Measurements from ENCODE around the gene PIGQ. TPM values are rescaled to one million over a fixed set of nuclear protein-coding genes. Genes with fewer than 3 reads are reported as not detected.

PIGQ gene
- polyA plus RNA-seq, 2 donors, result 22.8 to 40.1 TPM

DNA sequence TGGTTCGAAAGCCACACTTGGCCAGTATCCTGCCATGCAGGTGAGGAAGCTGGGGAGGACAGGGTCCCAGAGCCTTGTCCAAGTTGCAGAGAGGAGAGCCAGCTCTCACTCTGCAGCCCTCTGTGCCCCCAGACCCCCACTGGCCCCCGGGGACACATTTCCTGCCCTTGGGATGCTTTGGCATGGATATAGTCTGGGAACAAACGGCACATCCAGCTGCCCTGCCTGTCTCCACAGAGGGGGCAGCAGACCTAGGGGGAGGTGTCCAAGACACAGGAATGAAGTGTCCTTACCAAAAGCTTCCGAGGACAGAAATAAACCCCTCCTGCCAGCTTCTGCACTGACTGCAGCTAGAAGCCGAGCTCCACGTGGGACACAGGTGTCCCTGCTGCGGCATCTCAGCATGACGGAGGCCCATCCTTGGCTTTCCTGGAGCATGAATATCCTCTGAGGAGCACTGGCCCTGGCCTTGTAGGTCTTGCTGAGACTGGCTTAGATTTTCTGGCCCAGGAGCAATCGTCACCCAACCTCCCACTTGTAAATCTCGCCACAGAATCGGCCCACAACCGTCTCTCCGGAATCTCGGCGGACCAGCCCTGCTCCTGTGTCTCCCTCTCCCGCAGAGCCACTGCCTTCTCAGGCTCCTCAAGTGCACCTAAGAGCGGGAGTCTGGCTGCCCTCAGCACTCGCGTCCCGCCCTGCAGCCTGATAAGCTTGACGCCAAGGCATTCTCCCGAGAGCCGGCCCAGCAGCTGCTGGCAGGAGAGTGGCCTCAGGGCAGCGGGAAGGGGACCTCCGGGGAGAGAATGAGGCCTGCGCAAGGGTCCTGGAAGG lies 43.4 kb upstream of the PIGQ start:
- H3K4me3 ChIP-seq (ENCODE audit: low read depth in 1 of 2, low read length in 2 of 2), result peak overlapping the region; percentile 75 to 93
- H3K4me1 ChIP-seq (ENCODE audit: control insufficient read depth in 2 of 2, insufficient read depth in 2 of 2, low read length in 1 of 2), result peaks cover 23 to 48% of the 10 kb centered on the region in 2 donors
- H3K9me3 ChIP-seq (ENCODE audit: control insufficient read depth in 2 of 2, insufficient read depth in 1 of 2, low read depth in 1 of 2, low read length in 1 of 2), result no peaks in the 10 kb centered on the region
- H3K36me3 ChIP-seq (ENCODE audit: control insufficient read depth in 2 of 2, insufficient read depth in 2 of 2, low read length in 1 of 2), result no peaks in the 10 kb centered on the region
- WGBS, 2 donors, result 5 to 6% methylated on average over 26 of the region's 26 CpGs
- no peaks in the 10 kb centered on the region for H3K27me3 ChIP-seq (ENCODE audit: control insufficient read depth in 1 of 2, insufficient read depth in 2 of 2, low read length in 2 of 2)
- peak overlapping the region; percentile 96 to 99 for H3K27ac ChIP-seq (ENCODE audit: low read depth in 2 of 2, low read length in 1 of 2)

DNA sequence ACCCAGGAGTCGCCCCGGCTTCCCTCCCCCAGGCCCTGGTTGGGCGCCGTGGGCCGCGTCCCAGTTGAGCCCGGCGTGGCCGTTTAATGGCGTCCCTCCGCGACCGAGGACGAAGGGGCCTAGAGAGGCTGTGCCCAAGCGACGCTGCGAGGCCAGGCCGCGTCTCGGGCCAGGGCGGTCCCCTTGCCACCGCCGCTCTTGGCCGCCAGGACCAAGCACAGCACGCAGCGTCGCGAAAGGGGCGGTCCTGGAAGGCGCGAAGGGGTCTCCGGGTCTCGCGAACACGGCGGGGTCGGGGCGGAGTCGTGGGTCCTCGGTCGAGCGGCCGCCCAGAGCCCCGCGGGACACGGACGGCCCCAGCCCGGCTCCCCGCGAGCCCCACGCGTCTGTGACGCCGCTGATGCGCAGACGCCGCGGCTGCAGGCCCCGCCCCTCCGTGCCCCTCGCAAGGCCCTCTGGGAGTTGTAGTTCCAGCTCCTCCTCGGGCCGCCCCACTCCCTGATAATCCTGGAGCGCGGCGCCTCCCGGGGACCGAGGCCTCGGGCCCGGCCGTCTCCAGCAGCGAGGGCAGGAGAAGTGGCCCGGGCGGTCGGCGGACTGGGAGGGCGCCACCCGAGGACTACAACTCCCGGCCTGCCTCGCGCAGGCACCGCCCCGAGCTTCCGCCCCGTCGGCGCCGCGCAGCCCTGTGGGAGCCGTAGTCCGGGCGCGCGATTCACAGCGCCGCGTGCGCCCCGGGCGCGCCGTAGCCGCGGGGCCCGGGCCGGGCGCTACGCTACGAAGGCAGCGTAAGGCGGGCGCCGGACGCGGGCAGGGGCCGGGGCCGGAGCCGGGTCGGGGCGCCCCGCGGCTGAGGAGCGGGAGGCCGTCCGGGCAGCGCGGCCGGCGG lies 42.5 kb upstream of the PIGQ start, which contains the start of gene CAPN15:
TSS of gene CAPN15 (plus strand) at position 698 of the 889 bp plus-strand sequence. CDS start 19,127 bp downstream, outside the sequence.
- Histone ChIP-seq H3K27me3 (ENCODE audit: control insufficient read depth in 1 of 2, insufficient read depth in 2 of 2, low read length in 2 of 2) (no peaks in the 10 kb centered on the region), H3K4me3 (ENCODE audit: low read depth in 1 of 2, low read length in 2 of 2) (peak within 1 kb of the TSS; percentile 75 to 93), H3K9me3 (ENCODE audit: control insufficient read depth in 2 of 2, insufficient read depth in 1 of 2, low read depth in 1 of 2, low read length in 1 of 2) (no peaks in the 10 kb centered on the region), H3K36me3 (ENCODE audit: control insufficient read depth in 2 of 2, insufficient read depth in 2 of 2, low read length in 1 of 2) (no peaks in the 10 kb centered on the region), H3K27ac (ENCODE audit: low read depth in 2 of 2, low read length in 1 of 2) (peak within 1 kb of the TSS; percentile 96 to 99), H3K4me1 (ENCODE audit: control insufficient read depth in 2 of 2, insufficient read depth in 2 of 2, low read length in 1 of 2) (peaks cover 21 to 45% of the 10 kb centered on the region in 2 donors)
- WGBS, 2 donors, result 0% methylated on average over 77 to 129 of the region's 129 CpGs

DNA sequence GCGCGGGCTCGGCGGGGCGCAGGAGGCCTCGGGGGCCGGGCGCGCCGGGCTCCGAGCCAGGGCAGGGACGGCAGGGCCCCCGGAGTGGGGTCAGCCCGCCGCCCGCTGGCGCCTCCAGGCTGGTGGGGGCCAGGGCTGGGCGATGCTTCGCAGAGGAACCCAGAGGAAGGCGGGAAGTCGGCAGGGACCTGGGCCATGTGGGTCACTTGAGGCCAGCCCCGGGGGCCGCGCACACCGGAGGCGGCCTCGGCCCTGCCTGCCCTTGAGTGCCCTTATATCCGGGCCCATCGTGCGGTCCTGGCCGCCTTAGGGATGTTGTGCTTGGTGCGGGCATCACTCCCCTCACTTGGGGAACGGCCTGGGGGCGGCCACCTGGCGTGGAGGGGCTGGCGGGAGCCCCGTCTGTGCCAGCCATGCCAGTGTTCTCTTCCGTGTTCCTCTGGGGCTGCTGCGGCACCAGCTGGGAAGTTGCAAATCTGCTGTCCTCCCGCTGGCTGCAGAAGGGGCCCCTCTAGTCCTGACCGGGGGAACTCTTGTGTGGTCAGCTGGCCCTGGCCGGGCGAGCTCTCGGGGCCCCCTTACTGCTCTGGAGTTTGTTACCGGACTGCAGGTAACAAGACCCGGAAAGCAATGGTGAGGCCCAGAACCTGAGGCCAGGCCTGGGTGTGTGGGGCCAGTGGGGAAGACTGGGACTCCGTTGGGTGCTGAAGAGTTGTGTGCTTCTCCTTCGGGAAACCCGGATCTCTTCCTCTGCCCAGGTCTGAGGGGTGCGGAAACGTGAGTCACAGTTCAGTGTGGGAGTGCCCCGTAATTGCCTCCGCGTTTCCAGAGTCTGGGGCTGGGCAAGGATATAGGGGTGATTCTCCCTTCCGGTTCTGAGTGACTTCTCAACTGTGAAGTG lies 41.4 kb upstream of the PIGQ start:
- peak overlapping the region; percentile 75 to 84 for H3K4me3 ChIP-seq (ENCODE audit: low read depth in 1 of 2, low read length in 2 of 2)
- H3K4me1 ChIP-seq (ENCODE audit: control insufficient read depth in 2 of 2, insufficient read depth in 2 of 2, low read length in 1 of 2), result peaks cover 21 to 45% of the 10 kb centered on the region in 2 donors
- 1 to 3% methylated on average over 44 to 55 of the region's 55 CpGs for WGBS, 2 donors
- H3K36me3 ChIP-seq (ENCODE audit: control insufficient read depth in 2 of 2, insufficient read depth in 2 of 2, low read length in 1 of 2), result peaks cover 0 to 2% of the 10 kb centered on the region in 2 donors
- H3K27me3 ChIP-seq (ENCODE audit: control insufficient read depth in 1 of 2, insufficient read depth in 2 of 2, low read length in 2 of 2), result no peaks in the 10 kb centered on the region
- no peaks in the 10 kb centered on the region for H3K9me3 ChIP-seq (ENCODE audit: control insufficient read depth in 2 of 2, insufficient read depth in 1 of 2, low read depth in 1 of 2, low read length in 1 of 2)
- H3K27ac ChIP-seq (ENCODE audit: low read depth in 2 of 2, low read length in 1 of 2), result peak overlapping the region; percentile 96 to 99

DNA sequence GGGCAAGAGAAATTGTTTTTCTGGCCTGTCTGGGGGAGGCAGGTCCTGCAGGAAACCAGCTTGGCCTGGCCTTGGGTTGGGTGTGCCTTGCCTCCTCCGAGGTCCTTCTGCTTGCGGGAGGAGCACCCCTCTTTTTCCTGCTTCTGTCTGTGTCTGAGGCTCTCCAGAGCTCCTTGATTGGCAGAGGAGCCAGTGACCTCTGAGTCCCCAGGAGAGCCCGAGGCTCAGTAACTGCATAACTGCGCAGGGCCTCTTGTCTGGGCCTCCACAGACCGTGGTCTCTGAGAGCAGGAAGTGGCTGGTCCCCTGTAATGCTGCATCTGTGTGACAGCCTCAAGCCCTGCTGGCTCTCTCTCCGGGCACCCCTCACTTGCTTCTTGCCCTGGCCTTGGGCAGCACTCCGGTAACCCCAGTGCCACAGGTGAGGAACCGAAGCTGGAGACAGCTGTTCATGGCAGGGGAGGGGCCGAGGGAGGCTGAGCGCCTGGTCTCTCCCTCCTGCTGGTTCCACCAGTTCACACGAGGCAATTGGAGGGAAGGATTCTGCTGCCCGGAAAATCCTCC lies 40.7 kb upstream of the PIGQ start:
- WGBS, 2 donors, result 34 to 42% methylated on average over 12 of the region's 12 CpGs
- Histone ChIP-seq H3K27ac (ENCODE audit: low read depth in 2 of 2, low read length in 1 of 2) (peak overlapping the region; percentile 96 to 99), H3K4me1 (ENCODE audit: control insufficient read depth in 2 of 2, insufficient read depth in 2 of 2, low read length in 1 of 2) (peaks cover 21 to 46% of the 10 kb centered on the region in 2 donors), H3K36me3 (ENCODE audit: control insufficient read depth in 2 of 2, insufficient read depth in 2 of 2, low read length in 1 of 2) (peaks cover 0 to 3% of the 10 kb centered on the region in 2 donors), H3K4me3 (ENCODE audit: low read depth in 1 of 2, low read length in 2 of 2) (peak overlapping the region; percentile 75 to 84), H3K27me3 (ENCODE audit: control insufficient read depth in 1 of 2, insufficient read depth in 2 of 2, low read length in 2 of 2) (no peaks in the 10 kb centered on the region), H3K9me3 (ENCODE audit: control insufficient read depth in 2 of 2, insufficient read depth in 1 of 2, low read depth in 1 of 2, low read length in 1 of 2) (no peaks in the 10 kb centered on the region)

DNA sequence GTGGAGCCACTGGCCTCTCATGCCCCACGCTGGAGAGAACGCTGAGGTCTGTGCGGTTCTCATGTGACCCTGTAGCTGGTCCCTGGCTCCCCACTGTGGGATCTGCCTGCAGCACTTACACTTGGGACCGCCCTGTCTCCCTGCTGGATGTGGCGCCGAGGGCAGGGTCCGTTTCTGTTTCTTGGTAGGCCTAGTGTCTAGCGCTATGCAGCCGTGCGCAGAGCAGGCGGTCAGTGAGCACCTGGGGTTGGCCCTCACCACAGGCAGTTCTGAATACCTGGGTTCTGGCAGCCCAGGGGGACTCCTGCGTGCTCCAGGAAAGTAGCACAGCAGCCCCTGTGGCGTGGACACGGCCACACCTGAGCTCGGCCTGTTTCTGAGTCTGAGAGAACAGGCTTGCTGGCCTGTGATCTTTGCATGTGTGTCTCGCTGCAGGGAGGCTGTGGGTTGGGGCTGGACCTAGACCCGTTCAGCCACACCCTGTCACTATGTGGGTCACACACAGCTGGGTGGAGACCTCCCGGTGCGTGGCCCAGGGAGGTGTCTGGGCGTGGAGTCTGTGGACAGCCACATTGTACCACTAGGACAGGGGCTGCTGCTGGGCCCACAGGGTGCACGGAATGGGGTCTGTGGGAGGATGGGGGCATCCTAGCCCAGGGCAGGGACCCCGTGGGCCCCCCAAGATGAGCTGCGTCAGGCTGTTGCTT lies 39.5 kb upstream of the PIGQ start:
- peaks cover 21 to 48% of the 10 kb centered on the region in 2 donors for H3K4me1 ChIP-seq (ENCODE audit: control insufficient read depth in 2 of 2, insufficient read depth in 2 of 2, low read length in 1 of 2)
- H3K9me3 ChIP-seq (ENCODE audit: control insufficient read depth in 2 of 2, insufficient read depth in 1 of 2, low read depth in 1 of 2, low read length in 1 of 2), result no peaks in the 10 kb centered on the region

DNA sequence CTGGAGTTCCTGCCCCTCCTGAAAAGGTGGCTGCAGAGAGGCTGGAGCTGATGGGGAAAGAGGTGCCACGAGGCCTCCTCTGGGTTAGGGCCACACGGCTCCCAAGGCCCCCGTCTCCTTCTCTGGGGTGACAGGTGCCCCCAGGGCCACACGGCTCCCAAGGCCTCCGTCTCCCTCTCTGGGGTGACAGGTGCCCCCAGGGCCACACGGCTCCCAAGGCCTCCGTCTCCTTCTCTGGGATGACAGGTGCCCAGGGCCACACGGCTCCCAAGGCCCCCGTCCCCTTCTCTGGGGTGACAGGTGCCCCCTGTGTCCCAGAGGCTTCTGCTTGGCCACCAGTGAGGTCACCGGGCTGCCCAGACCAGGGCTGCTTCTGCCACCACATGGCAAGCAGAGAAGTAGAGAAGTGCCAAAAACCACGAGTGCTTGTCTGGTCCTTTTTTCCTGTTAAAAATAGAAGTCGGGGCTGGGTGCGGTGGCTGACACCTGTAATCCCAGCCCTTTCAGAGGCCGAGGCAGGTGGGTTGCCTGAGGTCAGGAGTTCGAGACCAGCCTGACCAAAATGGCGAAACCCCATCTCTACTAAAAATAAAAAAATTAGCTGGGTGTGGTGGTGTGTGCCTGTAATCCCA lies 38.2 kb upstream of the PIGQ start:
- H3K4me3 ChIP-seq (ENCODE audit: low read depth in 1 of 2, low read length in 2 of 2), result no peak overlapping the region
- H3K27me3 ChIP-seq (ENCODE audit: control insufficient read depth in 1 of 2, insufficient read depth in 2 of 2, low read length in 2 of 2), result no peaks in the 10 kb centered on the region
- peaks cover 0 to 12% of the 10 kb centered on the region in 2 donors for H3K36me3 ChIP-seq (ENCODE audit: control insufficient read depth in 2 of 2, insufficient read depth in 2 of 2, low read length in 1 of 2)
- no peaks in the 10 kb centered on the region for H3K9me3 ChIP-seq (ENCODE audit: control insufficient read depth in 2 of 2, insufficient read depth in 1 of 2, low read depth in 1 of 2, low read length in 1 of 2)
- H3K27ac ChIP-seq (ENCODE audit: low read depth in 2 of 2, low read length in 1 of 2), result no peak overlapping the region
- H3K4me1 ChIP-seq (ENCODE audit: control insufficient read depth in 2 of 2, insufficient read depth in 2 of 2, low read length in 1 of 2), result peaks cover 17 to 44% of the 10 kb centered on the region in 2 donors
- 86 to 90% methylated on average over 15 to 16 of the region's 16 CpGs for WGBS, 2 donors

More for the DNA sequence above, 39.5 kb upstream of the PIGQ start:
- peaks cover 0 to 5% of the 10 kb centered on the region in 2 donors for H3K36me3 ChIP-seq (ENCODE audit: control insufficient read depth in 2 of 2, insufficient read depth in 2 of 2, low read length in 1 of 2)
- peak overlapping the region in 1 of 2 donors; percentile 75 for H3K4me3 ChIP-seq (ENCODE audit: low read depth in 1 of 2, low read length in 2 of 2)
- 76 to 86% methylated on average over 23 of the region's 23 CpGs for WGBS, 2 donors
- no peaks in the 10 kb centered on the region for H3K27me3 ChIP-seq (ENCODE audit: control insufficient read depth in 1 of 2, insufficient read depth in 2 of 2, low read length in 2 of 2)
- peak overlapping the region in 1 of 2 donors; percentile 30 for H3K27ac ChIP-seq (ENCODE audit: low read depth in 2 of 2, low read length in 1 of 2)

DNA sequence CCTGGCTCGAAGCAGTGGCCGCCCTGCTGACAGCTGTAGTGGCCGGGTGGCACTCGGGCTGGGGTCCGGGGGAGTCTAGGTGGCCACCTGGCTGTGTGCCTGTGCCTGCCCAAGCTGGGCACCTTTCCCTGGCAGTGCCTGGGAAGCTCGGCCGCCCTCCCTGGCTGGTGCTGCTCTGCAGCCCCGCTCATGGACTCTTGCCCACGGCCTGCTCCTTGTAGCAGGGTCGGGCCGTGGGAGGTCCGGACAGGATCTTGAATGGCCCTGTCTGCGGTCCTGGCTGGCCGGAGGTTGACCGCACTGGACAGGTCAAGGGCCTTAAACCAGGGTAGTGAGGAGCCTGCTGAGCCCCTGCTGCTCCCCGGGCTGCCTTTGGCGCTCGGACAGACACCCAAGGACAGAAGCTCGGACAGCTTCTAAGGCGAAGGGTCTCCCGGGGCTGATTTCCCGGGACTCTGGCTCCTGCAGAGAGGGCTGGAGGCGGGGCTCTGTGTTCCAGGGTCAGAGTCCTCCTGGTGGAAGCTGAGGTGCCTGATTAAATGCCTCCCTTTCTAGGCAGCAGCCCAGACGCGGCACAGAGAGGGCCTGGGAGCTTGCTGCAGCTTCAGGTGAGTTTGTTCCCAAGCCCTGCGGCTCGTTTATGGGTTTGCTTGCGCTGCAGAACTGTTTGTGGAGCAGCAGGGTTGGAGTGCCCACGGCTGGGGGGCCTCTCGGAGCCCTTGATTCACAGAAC lies 36.2 kb upstream of the PIGQ start:
- H3K9me3 ChIP-seq (ENCODE audit: control insufficient read depth in 2 of 2, insufficient read depth in 1 of 2, low read depth in 1 of 2, low read length in 1 of 2), result no peaks in the 10 kb centered on the region
- peaks cover 0 to 25% of the 10 kb centered on the region in 2 donors for H3K36me3 ChIP-seq (ENCODE audit: control insufficient read depth in 2 of 2, insufficient read depth in 2 of 2, low read length in 1 of 2)
- 72 to 86% methylated on average over 30 of the region's 30 CpGs for WGBS, 2 donors
- no peaks in the 10 kb centered on the region for H3K27me3 ChIP-seq (ENCODE audit: control insufficient read depth in 1 of 2, insufficient read depth in 2 of 2, low read length in 2 of 2)
- H3K4me3 ChIP-seq (ENCODE audit: low read depth in 1 of 2, low read length in 2 of 2), result no peak overlapping the region
- H3K4me1 ChIP-seq (ENCODE audit: control insufficient read depth in 2 of 2, insufficient read depth in 2 of 2, low read length in 1 of 2), result peaks cover 17 to 48% of the 10 kb centered on the region in 2 donors
- no peak overlapping the region for H3K27ac ChIP-seq (ENCODE audit: low read depth in 2 of 2, low read length in 1 of 2)
